AG09319 (cell line): ENCODE data around the gene LCE6A.

Source experiments
- DNase-seq: peaks from one replicate; pipeline ENCODE4 v3.0.0-alpha.2; 2010; ENCODE audit warnings: low read depth; ENCODE audit errors: extremely low read depth
- CTCF ChIP-seq: IDR thresholded peaks from 2 replicates; pipeline ENCODE4 v1.5.1; 2011; ENCODE audit warnings: low read depth, mild to moderate bottlenecking, inconsistent platforms, low read length, moderate library complexity

The LCE6A gene

GRCh38 chr1:152817309-152817708 is 25.3 kb upstream of the LCE6A start:
- no peak for DNase-seq
- no peak for TF ChIP-seq CTCF

- no peak for TF ChIP-seq CTCF
- DNase-seq: no peak
These were observed 19.4 kb upstream of the LCE6A start for GRCh38 chr1:152823294-152823693.

GRCh38 chr1:152824964-152825363 is 17.7 kb upstream of the LCE6A start:
- DNase-seq: no peak
- no peak for TF ChIP-seq CTCF

GRCh38 chr1:152827173-152827572 is 15.5 kb upstream of the LCE6A start, which contains the start of gene LCE1A:
LCE1A (plus strand) TSS chr1:152827473; CDS start chr1:152827473, 0 bp downstream.
- no peak for TF ChIP-seq CTCF
- DNase-seq: no peak

- DNase-seq: no peak
- no peak for TF ChIP-seq CTCF
These were observed 5.8 kb upstream of the LCE6A start for GRCh38 chr1:152836870-152837269.

- TF ChIP-seq CTCF: no peak
- no peak for DNase-seq
These were observed 13.0 kb downstream of the LCE6A start for GRCh38 chr1:152855661-152856060.

- no peak for TF ChIP-seq CTCF
- no peak for DNase-seq
These were observed 15.4 kb downstream of the LCE6A start for GRCh38 chr1:152858062-152858461.
